GM21381 (cell line): ENCODE data around the gene THSD4.

Source experiments
- ATAC-seq: cut with Tn5 transposase; IDR thresholded peaks from one replicate; pipeline ENCODE4 v1.9.1; 2021; ENCODE audit warnings: mild to moderate bottlenecking, moderate library complexity; ENCODE audit not compliant: unreplicated experiment

The THSD4 gene

GRCh38 chr15:71473751-71474150, 358.5 kb downstream of the THSD4 start:
- no peak for ATAC-seq

- no peak for ATAC-seq
Measured at GRCh38 chr15:71476823-71477222, 361.6 kb downstream of the THSD4 start.

- no peak for ATAC-seq
Measured at GRCh38 chr15:71480556-71480955, 365.3 kb downstream of the THSD4 start.

GRCh38 chr15:71484080-71484479, 368.8 kb downstream of the THSD4 start:
- ATAC-seq: no peak

DNA sequence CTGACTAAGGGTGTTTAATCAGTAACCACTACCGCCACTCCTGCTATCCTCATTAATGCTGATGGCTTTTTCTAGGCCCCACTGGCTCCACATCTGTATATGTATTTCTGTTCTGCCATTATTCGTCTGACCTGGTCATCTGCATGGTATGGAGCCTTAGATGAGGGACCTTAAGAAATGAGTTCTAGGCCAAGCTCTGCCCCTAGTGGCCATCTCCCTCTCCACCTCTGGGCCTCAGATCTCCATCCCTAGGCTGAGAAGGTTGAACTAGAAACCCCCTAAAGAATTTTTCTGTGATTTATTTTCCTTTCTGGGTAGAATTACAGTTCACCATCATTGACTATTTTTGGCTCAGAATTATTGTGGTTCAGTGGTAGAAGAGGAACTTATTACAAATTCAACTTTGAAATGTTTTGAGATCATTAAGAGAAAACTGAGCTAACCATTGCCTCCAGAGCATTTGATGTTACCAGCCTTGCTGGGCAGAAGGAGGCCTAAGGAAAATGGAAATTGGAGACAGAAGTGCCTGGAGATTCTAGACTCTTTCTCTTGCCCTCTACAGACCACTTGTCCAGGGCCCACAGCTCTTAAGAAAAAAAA, 369.9 kb downstream of the THSD4 start:
- no peak for ATAC-seq

GRCh38 chr15:71489570-71489969, 374.3 kb downstream of the THSD4 start:
- ATAC-seq: no peak

GRCh38 chr15:71493526-71493925, 378.3 kb downstream of the THSD4 start:
- ATAC-seq: no peak

GRCh38 chr15:71494563-71495397, 379.5 kb downstream of the THSD4 start:
- ATAC-seq: no peak

GRCh38 chr15:71495398-71495780, 380.1 kb downstream of the THSD4 start:
- ATAC-seq: no peak

DNA sequence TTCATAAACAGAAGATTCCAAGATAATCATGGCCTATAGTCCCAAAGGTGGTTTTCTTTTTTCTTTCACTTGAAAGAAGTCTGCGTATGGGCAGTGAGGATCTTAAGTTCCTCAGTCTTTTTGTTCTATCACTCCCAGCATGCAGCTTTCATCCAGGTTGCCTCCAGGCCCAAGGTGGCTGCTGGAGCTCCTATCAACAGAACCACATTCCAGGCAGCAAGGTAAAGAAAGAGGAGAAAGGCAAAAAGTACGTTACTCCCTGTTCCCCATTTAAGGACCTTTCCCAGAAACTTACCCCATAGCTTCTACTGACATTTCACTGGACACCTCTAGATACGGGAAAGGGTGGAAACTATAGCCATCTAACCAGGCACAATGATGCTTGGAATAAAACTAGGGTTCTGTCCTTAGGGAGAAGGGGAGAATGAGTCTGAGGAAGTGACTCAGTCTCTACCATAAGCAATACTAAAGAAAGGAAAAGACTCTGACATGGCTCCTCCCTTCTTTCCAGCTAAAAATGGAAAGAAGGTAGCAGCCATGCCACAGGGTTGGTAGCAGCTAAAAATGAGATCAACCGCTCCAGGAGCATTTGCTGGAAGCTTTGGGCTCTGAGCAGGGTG, 381.2 kb downstream of the THSD4 start:
- ATAC-seq: no peak

- no peak for ATAC-seq
Measured at GRCh38 chr15:71501344-71502076, 386.2 kb downstream of the THSD4 start.

DNA sequence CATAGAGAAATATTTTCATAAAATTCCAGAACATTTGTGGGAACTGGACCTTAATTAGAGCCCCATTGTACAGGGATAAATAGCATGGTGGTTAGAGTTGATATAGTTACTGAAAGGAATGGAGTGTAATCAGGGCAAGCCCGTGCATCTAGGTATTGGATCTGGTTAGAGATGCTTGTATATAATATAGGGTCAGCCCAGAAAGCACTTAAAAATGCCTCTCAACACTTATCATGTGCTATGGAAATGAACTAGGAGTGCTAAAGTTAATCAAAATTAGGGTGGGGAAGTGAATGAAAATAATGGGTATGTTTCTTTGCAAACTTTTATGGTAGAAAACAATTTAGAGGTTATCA, 386.8 kb downstream of the THSD4 start:
- ATAC-seq: no peak

DNA sequence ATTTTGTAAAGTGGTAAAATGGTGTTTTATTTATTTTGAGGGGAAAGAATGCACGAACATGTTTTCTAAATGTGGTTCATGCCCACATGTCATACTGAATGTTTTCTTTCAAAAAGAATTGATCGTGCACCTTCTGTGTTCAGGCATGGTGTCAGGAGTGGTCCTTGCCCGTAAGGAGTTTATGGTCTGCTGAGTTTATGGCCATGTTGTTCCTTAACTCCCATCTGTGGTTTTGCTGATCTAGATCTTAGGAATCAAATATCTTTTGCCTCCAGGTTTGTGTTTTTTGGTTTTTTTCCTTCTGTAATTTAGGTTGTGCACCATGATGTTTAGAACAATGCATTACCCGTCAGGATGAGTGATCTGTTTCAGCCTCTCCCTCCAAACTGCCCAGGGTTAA, 390.7 kb downstream of the THSD4 start:
- no peak for ATAC-seq

- ATAC-seq: no peak
Measured at GRCh38 chr15:71506946-71507345, 391.7 kb downstream of the THSD4 start.

DNA sequence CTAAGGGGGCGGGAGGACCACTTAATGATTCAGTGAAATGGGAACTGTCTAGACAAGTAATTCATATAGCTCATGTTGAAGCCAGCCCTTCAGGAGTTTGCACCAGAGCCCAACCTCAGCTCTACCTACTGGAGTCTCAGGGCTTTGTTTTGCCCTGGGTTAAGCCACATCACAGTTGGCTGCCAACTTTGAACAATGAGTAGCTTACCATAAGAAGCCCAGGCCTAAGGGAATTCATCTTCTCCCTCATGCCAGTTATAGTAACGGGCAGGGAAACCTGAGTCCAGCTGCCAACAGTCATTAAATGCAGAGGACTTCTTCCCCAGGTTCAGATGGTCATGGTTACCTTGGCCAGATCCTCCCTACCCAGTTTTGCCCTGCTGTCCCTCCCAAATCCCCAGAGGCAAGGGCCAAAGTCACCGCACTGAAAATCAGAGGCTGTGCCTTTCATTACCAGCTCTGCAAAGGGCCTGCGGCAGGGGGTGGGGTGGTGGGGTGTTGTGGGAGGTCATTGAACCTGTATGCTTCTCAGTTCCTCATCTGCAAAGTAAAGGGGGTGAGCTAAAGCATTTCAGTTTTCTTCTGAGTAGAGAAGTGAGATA, 392.9 kb downstream of the THSD4 start:
- ATAC-seq: no peak

GRCh38 chr15:71509139-71509538, 393.9 kb downstream of the THSD4 start:
- ATAC-seq: no peak

GRCh38 chr15:71510763-71511162, 395.5 kb downstream of the THSD4 start:
- ATAC-seq: no peak

- no peak for ATAC-seq
Measured at GRCh38 chr15:71511796-71512681, 396.8 kb downstream of the THSD4 start.

DNA sequence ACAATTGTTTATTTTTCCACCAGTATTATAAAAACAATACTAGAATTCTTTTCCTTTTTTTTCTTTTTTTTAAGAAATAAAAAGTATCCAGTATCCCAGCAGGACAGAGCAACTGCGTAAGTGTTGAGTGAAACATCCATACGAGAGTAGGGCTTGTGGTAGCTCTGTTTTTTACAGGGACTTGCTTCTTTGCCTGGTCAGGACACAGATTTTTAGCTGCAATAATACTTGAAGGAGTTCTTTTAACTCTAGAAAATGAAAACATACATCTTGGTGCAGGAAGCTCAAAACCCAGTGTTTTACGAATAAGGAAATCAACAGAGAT, 397.4 kb downstream of the THSD4 start:
- no peak for ATAC-seq
